Right cardiac atrium (tissue), 5 donors: ENCODE measurements around the gene PNLIP. TPM values are rescaled to one million over a fixed set of nuclear protein-coding genes. Genes with fewer than 3 reads are reported as not detected.

Experiments
- ATAC-seq, 2 donors: fragments of 200-7000 bp; cut with Tn5 transposase; one replicate each; pipeline versions ENCODE4 v1.8.0 to v1.9.1; 2020; ENCODE audit warnings: moderate library complexity in 2 of 2, mild to moderate bottlenecking in 1 of 2
- DNase-seq, 3 donors: peaks; one replicate each; pipeline ENCODE4 v3.0.0-alpha.2; 2020
- H3K27ac ChIP-seq: one replicate; pipeline ENCODE4 v1.5.1; 2013; ENCODE audit warnings: mild to moderate bottlenecking, low read length, control low read depth, moderate library complexity
- H3K27me3 ChIP-seq: one replicate; pipeline ENCODE4 v1.6.1; 2013; ENCODE audit not compliant: control insufficient read depth, insufficient read depth
- H3K4me1 ChIP-seq: one replicate; pipeline ENCODE4 v1.6.1; 2013; ENCODE audit warnings: low read length; ENCODE audit not compliant: control insufficient read depth, insufficient read depth
- H3K4me3 ChIP-seq: one replicate; pipeline ENCODE4 v1.5.1; 2013; ENCODE audit warnings: low read length, control low read depth
- H3K9me3 ChIP-seq: one replicate; pipeline ENCODE4 v1.6.1; 2013; ENCODE audit warnings: low read length; ENCODE audit not compliant: control insufficient read depth
- WGBS: extraction: QIAGEN DNeasy Blood & Tissue Kit; methylation state at CpG from one replicate; pipeline ENCODE4 v1.1.7; 2013; 5-methylcytosine and 5-hydroxymethylcytosine counted together
- intact Hi-C, 4 donors: fragments of 100-400 bp; cut with DNase I; formaldehyde crosslinking; loops; one replicate each; pipeline versions ENCODE4 v1.11.0 to v1.14.0; 2022 to 2023
- polyA plus RNA-seq: library from polyadenylated mRNA; stranded (reverse); fragments of 200-250 nt; gene quantifications from one replicate; pipeline ENCODE4 v1.2.3, GENCODE V29; 2013
- total RNA-seq, 4 donors: library from RNA; stranded (reverse); fragmentation: NEBNext Ultra II Directional; extraction: Animal tissue kit (Norgen Biotek cat#: 25700); gene quantifications; one replicate each; pipeline ENCODE4 v1.2.1, GENCODE V29; 2021
- donor health status: healthy with polysubstance abuse.
- donor health status: DM: no; HTN: yes; CAD: no.
- donor health status: DM: no; HTN: no; CAD: no.
- donor health status: DM: no; HTN: yes; CAD: no; lungs with severe emphysema.
- donor health status: DM: yes; HTN: yes; CAD: no.

Gene PNLIP
- total and polyA plus RNA-seq, 5 donors = 0.39 TPM; not detected in 4

DNA sequence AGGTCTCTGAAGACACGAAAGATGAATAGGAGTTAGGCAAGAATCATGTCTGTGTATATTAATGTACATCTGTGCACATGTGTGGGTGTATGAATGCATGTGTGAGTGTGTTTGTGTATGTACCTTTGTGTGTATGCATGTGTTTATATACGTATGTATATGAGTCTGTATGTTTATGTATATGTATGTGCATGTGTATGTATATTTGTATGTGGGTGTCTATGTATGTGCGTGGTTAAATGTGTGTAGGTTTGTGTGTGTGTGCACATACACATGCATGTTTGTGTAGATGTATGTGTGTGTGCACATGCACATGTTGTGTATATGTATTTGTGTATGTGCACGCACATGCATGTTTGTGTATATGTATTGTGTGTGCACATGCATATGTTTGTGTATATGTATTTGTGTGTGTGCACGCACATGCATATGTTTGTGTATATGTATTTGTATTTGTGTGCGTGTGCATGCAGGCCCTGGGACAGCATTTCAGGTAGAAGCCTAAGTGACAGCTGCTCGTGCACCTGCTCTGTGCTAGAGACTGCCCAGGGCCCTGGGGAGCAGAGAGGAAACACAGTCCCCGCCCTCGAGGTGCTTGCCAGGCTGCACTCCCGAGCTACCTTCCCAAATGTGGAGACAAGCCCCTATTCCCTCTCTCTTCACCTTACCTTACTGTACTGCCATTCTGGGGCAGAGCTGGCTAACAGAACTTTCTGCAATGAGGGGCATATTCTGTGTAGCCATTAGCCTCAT is 57.1 kb downstream of the PNLIP start:
- ATAC-seq (no peak), DNase-seq (no peak)
- Histone ChIP-seq H3K9me3 (no peaks in the 10 kb centered on the region), H3K27me3 (no peaks in the 10 kb centered on the region), H3K27ac (no peak overlapping the region), H3K4me1 (no peaks in the 10 kb centered on the region), H3K4me3 (no peak overlapping the region)
- 80% methylated on average over 10 of the region's 10 CpGs for WGBS
- intact Hi-C loops = no loop called here

DNA sequence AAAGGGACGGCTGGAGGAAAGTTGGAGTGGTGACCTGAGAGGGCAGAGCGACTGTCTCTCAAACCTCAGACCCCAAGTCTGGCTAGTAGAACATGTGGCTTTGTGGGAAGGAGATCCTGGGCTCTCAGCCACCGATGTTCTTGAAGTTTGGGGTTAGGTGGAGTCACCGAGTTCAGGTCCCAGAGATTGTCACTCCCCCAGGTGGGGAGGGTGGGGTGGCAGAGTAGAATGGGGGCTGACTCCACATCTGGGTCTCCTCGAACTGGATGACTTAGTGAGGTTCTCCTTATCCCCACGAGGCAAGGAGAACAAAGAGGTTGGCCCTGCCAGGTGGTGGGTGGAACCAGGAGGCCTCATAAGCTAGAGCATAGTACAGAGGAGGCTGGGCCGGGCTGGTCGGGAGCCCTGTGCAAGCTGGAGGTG is 60.3 kb downstream of the PNLIP start:
- 70% methylated on average over 8 of the region's 8 CpGs for WGBS

DNA sequence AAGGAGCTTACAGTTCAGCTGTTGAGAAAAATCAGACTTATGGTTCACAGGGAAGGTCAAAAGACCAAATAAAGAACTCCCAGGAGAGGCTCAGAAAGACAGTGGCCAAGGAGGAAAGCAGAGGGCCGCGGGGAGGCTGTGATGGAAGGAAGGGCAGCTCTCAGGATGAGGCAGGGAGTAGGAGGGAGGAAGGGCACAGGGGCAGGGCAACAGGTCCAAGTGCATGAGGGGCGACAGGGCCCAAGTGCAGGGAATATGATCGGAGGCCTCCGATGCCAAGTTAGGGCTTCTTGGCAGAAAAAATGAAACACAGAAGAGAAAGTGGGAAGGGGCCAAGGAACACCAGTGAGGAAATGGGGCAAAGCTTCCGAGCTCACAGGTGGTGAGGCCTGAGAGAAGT is 61.6 kb downstream of the PNLIP start:
- ATAC-seq = no peak
- H3K27ac ChIP-seq = no peak overlapping the region
- H3K4me3 ChIP-seq = no peak overlapping the region
- H3K27me3 ChIP-seq = no peaks in the 10 kb centered on the region
- DNase-seq = no peak
- intact Hi-C loops = no loop called here
- no peaks in the 10 kb centered on the region for H3K4me1 ChIP-seq
- 70% methylated on average over 6 of the region's 6 CpGs for WGBS
- no peaks in the 10 kb centered on the region for H3K9me3 ChIP-seq

More for the DNA sequence above, 60.3 kb downstream of the PNLIP start:
- no peak overlapping the region for H3K27ac ChIP-seq
- H3K27me3 ChIP-seq = no peaks in the 10 kb centered on the region
- no peak for ATAC-seq
- no peaks in the 10 kb centered on the region for H3K9me3 ChIP-seq
- DNase-seq = no peak
- intact Hi-C loops = no loop called here
- no peaks in the 10 kb centered on the region for H3K4me1 ChIP-seq
- no peak overlapping the region for H3K4me3 ChIP-seq

DNA sequence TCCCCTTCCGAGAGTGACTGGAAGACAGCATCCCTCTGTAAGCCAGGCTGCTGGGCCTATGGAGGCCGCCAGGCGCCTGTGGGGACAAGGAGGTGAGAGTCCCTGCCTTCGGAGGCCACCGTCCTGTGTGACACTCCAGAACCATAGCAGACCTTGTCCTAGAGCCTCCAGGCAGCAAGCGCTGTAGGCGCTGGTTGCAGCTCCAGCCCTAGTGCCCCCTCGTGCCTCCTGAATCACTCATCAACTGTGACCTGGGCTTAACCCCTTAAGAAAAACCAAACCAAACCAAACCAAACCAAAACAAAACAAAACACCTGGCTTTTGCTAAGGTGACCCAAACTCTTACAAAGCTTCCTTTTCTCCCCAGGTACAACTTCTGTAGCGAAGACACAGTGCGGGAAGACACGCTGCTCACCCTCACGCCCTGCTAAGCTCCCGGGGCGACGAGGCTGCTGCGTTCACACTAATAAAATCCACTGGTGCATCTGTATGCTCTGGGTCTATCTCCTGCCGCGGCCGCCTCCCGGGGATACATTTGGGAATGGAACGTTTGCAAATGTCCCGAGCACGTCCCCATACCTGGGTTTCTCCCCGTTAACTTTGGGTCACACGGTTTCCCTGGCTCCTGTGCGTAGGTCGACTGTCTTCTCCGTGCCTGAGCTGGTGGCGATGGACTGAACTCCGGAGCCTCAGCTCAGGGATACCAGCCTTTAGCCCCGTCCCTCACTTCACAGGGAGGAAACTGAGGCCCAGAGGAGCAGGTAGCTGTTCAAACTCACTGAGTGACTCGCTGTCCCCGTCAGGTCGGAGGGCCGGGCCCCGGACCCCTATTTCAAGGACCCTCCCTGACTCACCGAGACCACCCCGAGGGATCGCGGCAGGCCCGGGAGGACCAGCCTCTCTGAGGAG is 63.2 kb downstream of the PNLIP start:
- no peaks in the 10 kb centered on the region for H3K27me3 ChIP-seq
- WGBS = 34% methylated on average over 41 of the region's 41 CpGs
- H3K4me1 ChIP-seq = no peaks in the 10 kb centered on the region
- no peaks in the 10 kb centered on the region for H3K9me3 ChIP-seq
- ATAC-seq (peak in 1 of 2 donors; percentile 18), DNase-seq (no peak)
- no peak overlapping the region for H3K27ac ChIP-seq
- peak overlapping the region; percentile 28 for H3K4me3 ChIP-seq
- intact Hi-C loops = no loop called here

DNA sequence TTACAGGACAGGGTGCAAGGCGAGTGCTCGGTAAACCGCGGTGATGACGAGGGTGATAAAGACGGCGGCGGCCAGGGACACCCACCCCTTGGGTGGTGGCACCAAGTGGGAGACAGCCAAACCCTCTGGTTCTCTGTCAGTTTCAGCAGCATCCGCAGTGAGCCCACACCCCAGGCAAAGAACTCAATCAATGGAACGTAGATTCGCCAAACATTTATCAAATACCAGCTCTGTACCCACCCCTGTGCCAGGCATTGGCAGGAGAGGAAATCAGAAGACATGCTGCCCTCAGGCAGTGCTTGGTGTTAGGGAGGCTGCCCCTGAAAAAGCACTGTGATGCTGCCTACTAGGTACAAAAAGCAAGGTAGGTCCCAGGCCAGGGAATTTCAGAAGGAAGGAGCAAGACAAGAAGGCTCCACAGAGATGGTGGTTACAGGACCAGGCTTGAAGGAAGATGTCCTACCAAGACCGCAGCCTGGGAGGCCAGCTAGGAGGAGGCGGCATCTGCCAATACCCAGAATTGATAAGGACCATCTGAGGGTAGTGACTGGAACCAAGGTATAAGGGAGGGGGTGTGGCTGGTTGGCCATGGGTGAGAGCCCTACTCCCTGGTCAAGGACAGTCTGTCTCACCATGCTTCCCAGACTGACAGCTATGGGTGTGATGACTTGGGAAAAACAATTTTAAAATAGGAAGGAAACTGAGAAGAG is 64.9 kb downstream of the PNLIP start:
- H3K27me3 ChIP-seq = no peaks in the 10 kb centered on the region
- H3K9me3 ChIP-seq = no peaks in the 10 kb centered on the region
- no peak overlapping the region for H3K27ac ChIP-seq
- WGBS = 96% methylated on average over 13 of the region's 13 CpGs
- intact Hi-C loops = no loop called here
- ATAC-seq (no peak), DNase-seq (no peak)
- H3K4me1 ChIP-seq = no peaks in the 10 kb centered on the region
- no peak overlapping the region for H3K4me3 ChIP-seq

DNA sequence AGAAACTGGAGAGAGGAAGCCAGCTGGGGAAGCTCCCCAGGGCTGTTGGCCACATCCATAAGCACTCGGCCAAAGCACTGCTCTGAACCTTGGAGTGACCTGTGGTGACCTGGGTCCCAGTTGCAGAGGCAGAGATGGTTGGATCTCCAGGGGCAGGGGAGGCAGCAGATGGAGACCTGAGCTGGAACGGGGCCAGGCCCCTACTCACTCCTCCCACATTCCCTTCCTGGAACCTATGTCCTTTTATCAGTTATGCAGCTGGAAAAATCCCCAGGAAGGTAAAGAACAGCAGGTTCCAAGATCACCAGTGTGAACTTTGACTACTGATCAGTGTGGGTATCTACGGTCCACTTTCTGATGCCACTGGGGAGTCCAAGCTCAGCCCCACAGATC is 65.4 kb downstream of the PNLIP start:
- Histone ChIP-seq H3K27me3 (no peaks in the 10 kb centered on the region), H3K4me3 (no peak overlapping the region), H3K9me3 (no peaks in the 10 kb centered on the region), H3K27ac (no peak overlapping the region), H3K4me1 (no peaks in the 10 kb centered on the region)
- no peak for DNase-seq
- 76% methylated on average over 3 of the region's 3 CpGs for WGBS
- intact Hi-C loops = no loop called here
- ATAC-seq = no peak

DNA sequence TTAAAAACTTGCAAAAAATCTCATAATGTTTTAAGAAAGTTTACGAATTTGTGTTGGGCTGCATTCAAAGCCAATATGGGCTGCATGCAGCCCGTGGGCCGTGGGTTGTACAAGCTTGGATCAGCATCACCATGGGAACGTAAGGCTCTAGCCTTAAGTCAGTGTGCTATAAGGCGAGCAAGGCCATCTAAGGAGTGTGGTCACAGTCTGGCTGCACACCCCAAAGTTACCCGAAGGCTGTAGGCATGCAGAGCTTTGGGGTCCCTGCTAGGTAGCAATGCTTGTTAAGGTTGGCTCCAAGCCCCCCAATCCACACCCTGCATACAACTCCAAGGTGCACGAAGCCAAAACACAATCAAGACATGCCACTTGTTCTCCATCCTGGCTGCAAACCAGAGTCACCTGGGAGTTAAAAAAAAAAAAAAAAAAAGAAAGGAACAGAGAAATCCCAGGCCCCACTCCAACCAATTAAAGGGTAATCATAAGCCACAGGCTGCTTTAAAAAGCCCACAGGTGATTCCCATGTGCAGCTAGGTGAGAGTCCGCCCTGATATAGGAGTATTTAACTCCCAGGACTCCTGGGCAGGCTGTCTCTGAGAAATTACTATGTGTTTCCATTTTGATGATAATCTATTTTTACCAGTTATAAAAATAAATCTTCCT is 66.5 kb downstream of the PNLIP start:
- WGBS = 92% methylated on average over 8 of the region's 8 CpGs

DNA sequence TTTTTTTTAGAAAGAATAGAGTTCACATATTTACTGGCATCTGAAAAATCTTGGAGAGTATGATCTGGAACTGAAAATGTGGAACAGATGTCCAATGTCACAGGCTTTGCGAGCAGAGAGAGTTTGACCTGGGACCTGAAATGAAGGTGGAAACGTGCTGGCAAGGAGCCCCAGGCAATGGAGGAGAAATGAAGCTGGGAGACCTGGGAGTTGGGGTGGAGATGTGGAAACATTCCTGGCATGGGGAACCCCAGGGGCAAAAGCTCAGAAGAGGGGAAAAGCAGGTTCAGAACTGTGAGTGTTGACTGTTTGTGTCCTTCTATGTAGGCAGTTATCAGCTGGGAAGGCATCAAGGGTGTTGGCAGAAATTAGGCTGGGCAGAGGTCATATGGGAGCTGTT is 67.7 kb downstream of the PNLIP start:
- WGBS = 78% methylated on average over 2 of the region's 2 CpGs
- DNase-seq = no peak
- Histone ChIP-seq H3K4me3 (no peak overlapping the region), H3K9me3 (no peaks in the 10 kb centered on the region), H3K4me1 (no peaks in the 10 kb centered on the region), H3K27me3 (no peaks in the 10 kb centered on the region), H3K27ac (no peak overlapping the region)
- no peak for ATAC-seq
- intact Hi-C loops = no loop called here

More for the DNA sequence above, 66.5 kb downstream of the PNLIP start:
- intact Hi-C loops = no loop called here
- no peak overlapping the region for H3K4me3 ChIP-seq
- H3K9me3 ChIP-seq = no peaks in the 10 kb centered on the region
- ATAC-seq (no peak), DNase-seq (no peak)
- H3K27ac ChIP-seq = no peak overlapping the region
- no peaks in the 10 kb centered on the region for H3K4me1 ChIP-seq
- H3K27me3 ChIP-seq = no peaks in the 10 kb centered on the region

DNA sequence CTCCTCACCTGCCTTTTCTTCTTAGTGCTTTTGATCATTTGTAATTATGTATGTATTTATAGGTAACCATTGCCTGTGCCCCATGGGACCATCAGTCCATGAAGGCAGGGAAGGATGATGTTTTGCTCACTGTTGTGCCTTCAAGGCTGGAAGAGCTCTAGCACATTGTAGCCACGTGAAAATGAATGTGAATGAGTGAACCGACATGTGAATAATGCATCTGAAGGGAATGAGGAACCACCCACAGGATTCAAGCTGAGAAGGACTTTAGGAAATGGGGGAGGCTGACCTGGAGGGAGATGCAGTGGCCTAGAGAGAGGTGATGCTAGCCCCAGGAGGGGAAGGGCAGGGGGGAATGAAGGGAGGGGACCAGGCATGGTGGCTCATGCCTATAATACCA is 69.1 kb downstream of the PNLIP start:
- 44% methylated on average over 2 of the region's 2 CpGs for WGBS
- DNase-seq (no peak), ATAC-seq (no peak)
- Histone ChIP-seq H3K27me3 (no peaks in the 10 kb centered on the region), H3K27ac (no peak overlapping the region), H3K4me1 (no peaks in the 10 kb centered on the region), H3K9me3 (no peaks in the 10 kb centered on the region), H3K4me3 (no peak overlapping the region)
- intact Hi-C loops = no loop called here

DNA sequence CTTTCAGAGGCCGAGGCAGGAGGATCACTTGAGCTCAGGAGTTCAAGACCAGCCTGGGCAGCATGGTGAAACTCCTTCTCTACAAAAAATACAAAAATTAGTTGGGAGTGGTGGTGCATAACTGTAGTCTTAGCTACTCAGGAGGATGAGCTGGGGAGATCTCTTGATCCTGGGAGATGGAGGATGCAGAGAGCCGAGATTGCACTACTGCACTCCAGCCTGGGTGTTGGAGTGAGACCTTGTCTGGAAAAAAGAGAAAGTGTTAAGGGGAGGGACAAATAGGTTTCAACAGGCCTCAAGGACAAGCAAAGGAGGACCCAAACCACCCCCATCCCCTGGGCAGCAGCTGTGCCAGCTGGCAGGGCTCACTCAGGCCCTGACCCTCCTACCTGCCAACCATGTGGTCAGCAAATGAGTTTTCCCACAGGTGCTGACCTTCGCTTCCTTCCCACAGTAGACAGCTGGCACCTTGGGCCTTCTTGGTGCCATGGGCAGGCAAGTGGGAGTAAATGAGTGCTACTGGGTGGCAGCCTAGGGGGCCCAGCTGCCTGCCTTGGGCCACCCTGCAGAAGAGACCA is 69.6 kb downstream of the PNLIP start:
- H3K4me1 ChIP-seq = no peaks in the 10 kb centered on the region
- DNase-seq (no peak), ATAC-seq (no peak)
- H3K27me3 ChIP-seq = no peaks in the 10 kb centered on the region
- no peaks in the 10 kb centered on the region for H3K9me3 ChIP-seq
- H3K27ac ChIP-seq = no peak overlapping the region
- 84% methylated on average over 3 of the region's 3 CpGs for WGBS
- intact Hi-C loops = no loop called here
- no peak overlapping the region for H3K4me3 ChIP-seq
